ENCODE results near the gene TRIM10. TPM values are rescaled to one million over a fixed set of nuclear protein-coding genes. Genes with fewer than 3 reads are reported as not detected.

TRIM10 gene
- total and polyA plus RNA-seq, 10 of the 15 experiments (the other 5 are each of a cell fraction or from before 2014, with no cell fraction given) = 0.01 TPM; not detected in 9

GRCh38 chr6:30175765-30176164, 14.8 kb upstream of the TRIM10 start (continued):
- TF ChIP-seq SMAD5 (IDR thresholded peaks at IDR 0.05; ENCODE audit: low read depth) (no peak), MEF2B (IDR thresholded peaks at IDR 0.05; ENCODE audit: partially characterized antibody, poor library complexity, severe bottlenecking) (no peak), ZSCAN29 (IDR thresholded peaks at IDR 0.05) (no peak), SP1 (IDR thresholded peaks at IDR 0.05; ENCODE audit: low read depth, low read length) (no peak), BACH1 (IDR thresholded peaks at IDR 0.05; ENCODE audit: borderline replicate concordance) (no peak), CBX5 (IDR thresholded peaks at IDR 0.05; ENCODE audit: low read depth) (no peak), TCF7 (IDR thresholded peaks at IDR 0.05; ENCODE audit: borderline replicate concordance) (no peak)
- TF ChIP-seq, protein P1, sequence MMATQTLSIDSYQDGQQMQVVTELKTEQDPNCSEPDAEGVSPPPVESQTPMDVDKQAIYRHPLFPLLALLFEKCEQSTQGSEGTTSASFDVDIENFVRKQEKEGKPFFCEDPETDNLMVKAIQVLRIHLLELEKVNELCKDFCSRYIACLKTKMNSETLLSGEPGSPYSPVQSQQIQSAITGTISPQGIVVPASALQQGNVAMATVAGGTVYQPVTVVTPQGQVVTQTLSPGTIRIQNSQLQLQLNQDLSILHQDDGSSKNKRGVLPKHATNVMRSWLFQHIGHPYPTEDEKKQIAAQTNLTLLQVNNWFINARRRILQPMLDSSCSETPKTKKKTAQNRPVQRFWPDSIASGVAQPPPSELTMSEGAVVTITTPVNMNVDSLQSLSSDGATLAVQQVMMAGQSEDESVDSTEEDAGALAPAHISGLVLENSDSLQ (IDR thresholded peaks at IDR 0.05) = no peak
- TF ChIP-seq, protein P2, sequence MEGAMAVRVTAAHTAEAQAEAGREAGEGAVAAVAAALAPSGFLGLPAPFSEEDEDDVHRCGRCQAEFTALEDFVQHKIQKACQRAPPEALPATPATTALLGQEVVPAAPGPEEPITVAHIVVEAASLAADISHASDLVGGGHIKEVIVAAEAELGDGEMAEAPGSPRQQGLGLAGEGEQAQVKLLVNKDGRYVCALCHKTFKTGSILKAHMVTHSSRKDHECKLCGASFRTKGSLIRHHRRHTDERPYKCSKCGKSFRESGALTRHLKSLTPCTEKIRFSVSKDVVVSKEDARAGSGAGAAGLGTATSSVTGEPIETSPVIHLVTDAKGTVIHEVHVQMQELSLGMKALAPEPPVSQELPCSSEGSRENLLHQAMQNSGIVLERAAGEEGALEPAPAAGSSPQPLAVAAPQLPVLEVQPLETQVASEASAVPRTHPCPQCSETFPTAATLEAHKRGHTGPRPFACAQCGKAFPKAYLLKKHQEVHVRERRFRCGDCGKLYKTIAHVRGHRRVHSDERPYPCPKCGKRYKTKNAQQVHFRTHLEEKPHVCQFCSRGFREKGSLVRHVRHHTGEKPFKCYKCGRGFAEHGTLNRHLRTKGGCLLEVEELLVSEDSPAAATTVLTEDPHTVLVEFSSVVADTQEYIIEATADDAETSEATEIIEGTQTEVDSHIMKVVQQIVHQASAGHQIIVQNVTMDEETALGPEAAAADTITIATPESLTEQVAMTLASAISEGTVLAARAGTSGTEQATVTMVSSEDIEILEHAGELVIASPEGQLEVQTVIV (IDR thresholded peaks at IDR 0.05; ENCODE audit: borderline replicate concordance, partially characterized antibody) = no peak
- TF ChIP-seq, protein P3, sequence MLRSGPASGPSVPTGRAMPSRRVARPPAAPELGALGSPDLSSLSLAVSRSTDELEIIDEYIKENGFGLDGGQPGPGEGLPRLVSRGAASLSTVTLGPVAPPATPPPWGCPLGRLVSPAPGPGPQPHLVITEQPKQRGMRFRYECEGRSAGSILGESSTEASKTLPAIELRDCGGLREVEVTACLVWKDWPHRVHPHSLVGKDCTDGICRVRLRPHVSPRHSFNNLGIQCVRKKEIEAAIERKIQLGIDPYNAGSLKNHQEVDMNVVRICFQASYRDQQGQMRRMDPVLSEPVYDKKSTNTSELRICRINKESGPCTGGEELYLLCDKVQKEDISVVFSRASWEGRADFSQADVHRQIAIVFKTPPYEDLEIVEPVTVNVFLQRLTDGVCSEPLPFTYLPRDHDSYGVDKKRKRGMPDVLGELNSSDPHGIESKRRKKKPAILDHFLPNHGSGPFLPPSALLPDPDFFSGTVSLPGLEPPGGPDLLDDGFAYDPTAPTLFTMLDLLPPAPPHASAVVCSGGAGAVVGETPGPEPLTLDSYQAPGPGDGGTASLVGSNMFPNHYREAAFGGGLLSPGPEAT (IDR thresholded peaks at IDR 0.05; ENCODE audit: low read depth) = no peak
